Loucy (cell line): ENCODE results near the gene FMN2.

Source experiments
- H2AFZ ChIP-seq: fragments of 200-600 bp; sonication (generic); 2 replicates; pipeline ENCODE4 v1.6.0; 2016; ENCODE audit warnings: antibody characterized with exemption, mild to moderate bottlenecking, low read length, moderate library complexity
- H3F3A ChIP-seq: fragments of 200-600 bp; 2 replicates; pipeline ENCODE4 v1.6.0; 2016; ENCODE audit warnings: antibody characterized with exemption, low read depth, mild to moderate bottlenecking
- H3K27me3 ChIP-seq: fragments of 200-600 bp; sonication (generic); 2 replicates; pipeline ENCODE4 v1.6.1; 2014; ENCODE audit warnings: low read length, mild to moderate bottlenecking; ENCODE audit not compliant: insufficient read depth, poor library complexity, severe bottlenecking
- H3K36me3 ChIP-seq: fragments of 200-600 bp; sonication (generic); 2 replicates; pipeline ENCODE4 v1.6.1; 2016; ENCODE audit warnings: low read length; ENCODE audit not compliant: insufficient read depth
- H3K4me1 ChIP-seq: fragments of 200-600 bp; sonication (generic); 2 replicates; pipeline ENCODE4 v1.5.1; 2014; ENCODE audit warnings: low read length, mild to moderate bottlenecking; ENCODE audit not compliant: insufficient read depth, poor library complexity, severe bottlenecking
- H3K4me2 ChIP-seq: fragments of 200-600 bp; sonication (generic); 2 replicates; pipeline ENCODE4 v1.6.0; 2014; ENCODE audit warnings: antibody characterized with exemption, low read length, low read depth, mild to moderate bottlenecking; ENCODE audit not compliant: poor library complexity, severe bottlenecking
- H3K4me3 ChIP-seq: fragments of 200-600 bp; sonication (generic); 2 replicates; pipeline ENCODE4 v1.5.1; 2014; ENCODE audit warnings: low read length, mild to moderate bottlenecking, mixed read lengths; ENCODE audit not compliant: poor library complexity, severe bottlenecking
- H3K79me2 ChIP-seq: fragments of 200-600 bp; sonication (generic); 2 replicates; pipeline ENCODE4 v1.6.1; 2014; ENCODE audit warnings: low read length; ENCODE audit not compliant: insufficient read depth
- H3K9ac ChIP-seq: fragments of 200-600 bp; sonication (generic); 2 replicates; pipeline ENCODE4 v1.6.0; 2014; ENCODE audit warnings: mild to moderate bottlenecking, low read depth, low read length, moderate library complexity; ENCODE audit not compliant: poor library complexity, severe bottlenecking
- H3K9me2 ChIP-seq: fragments of 200-600 bp; sonication (generic); replicated peaks from 2 replicates; pipeline ENCODE4 v1.6.1; 2016; ENCODE audit warnings: low read depth, low read length, mixed read lengths
- H3K9me3 ChIP-seq: fragments of 200-600 bp; sonication (generic); 2 replicates; pipeline ENCODE4 v1.6.1; 2014; ENCODE audit warnings: mild to moderate bottlenecking, antibody characterized with exemption, low read length, low read depth; ENCODE audit not compliant: insufficient read depth
- H4K20me1 ChIP-seq: fragments of 200-600 bp; sonication (generic); 2 replicates; pipeline ENCODE4 v1.6.0; 2014; ENCODE audit warnings: antibody characterized with exemption, low read length, mild to moderate bottlenecking; ENCODE audit not compliant: insufficient read depth, poor library complexity, severe bottlenecking
- EZH2phosphoT487 ChIP-seq: fragments of 200-600 bp; IDR thresholded peaks from 2 replicates; pipeline ENCODE4 v1.6.1; 2018; ENCODE audit warnings: antibody characterized with exemption, mild to moderate bottlenecking, moderate library complexity, borderline replicate concordance
- TF ChIP-seq, protein P1 (sequence below): fragments of 200-600 bp; sonication (generic); conservative IDR thresholded peaks from 2 replicates; pipeline ENCODE4 v1.5.1; 2014; ENCODE audit warnings: mild to moderate bottlenecking, antibody characterized with exemption, low read length

FMN2 gene

DNA sequence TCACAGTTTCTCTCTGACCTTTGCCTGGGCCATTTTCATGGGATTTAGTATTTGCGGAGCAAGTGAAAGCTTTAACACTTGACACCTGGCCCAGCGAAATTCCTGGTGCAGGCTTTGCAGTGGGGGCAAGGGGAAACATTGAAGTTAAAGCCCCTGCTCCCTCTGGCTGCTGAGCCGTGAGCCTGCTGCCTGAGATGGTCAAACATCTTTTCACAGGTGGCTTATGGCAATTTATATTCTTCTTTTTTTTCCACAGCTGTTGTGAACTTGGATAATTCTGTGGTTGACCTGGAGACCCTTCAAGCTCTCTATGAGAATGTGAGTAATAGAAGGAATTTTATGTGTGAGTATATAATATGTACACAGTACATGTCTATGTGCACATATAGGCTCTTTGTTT, 202.9 kb downstream of the FMN2 start:
- Histone ChIP-seq H3K79me2 (no peaks in the 10 kb centered on the region), H3K4me1 (no peaks in the 10 kb centered on the region), H3K36me3 (no peaks in the 10 kb centered on the region), H3F3A (no peaks in the 10 kb centered on the region), H4K20me1 (no peaks in the 10 kb centered on the region), H3K9me3 (no peaks in the 10 kb centered on the region), H3K4me3 (no peak overlapping the region), H3K27me3 (no peaks in the 10 kb centered on the region), H3K4me2 (no peak overlapping the region), H3K9ac (no peak overlapping the region), H3K9me2 (no peaks in the 10 kb centered on the region), H2AFZ (no peak overlapping the region)
- no peak for TF ChIP-seq EZH2phosphoT487
- TF ChIP-seq, protein P1, sequence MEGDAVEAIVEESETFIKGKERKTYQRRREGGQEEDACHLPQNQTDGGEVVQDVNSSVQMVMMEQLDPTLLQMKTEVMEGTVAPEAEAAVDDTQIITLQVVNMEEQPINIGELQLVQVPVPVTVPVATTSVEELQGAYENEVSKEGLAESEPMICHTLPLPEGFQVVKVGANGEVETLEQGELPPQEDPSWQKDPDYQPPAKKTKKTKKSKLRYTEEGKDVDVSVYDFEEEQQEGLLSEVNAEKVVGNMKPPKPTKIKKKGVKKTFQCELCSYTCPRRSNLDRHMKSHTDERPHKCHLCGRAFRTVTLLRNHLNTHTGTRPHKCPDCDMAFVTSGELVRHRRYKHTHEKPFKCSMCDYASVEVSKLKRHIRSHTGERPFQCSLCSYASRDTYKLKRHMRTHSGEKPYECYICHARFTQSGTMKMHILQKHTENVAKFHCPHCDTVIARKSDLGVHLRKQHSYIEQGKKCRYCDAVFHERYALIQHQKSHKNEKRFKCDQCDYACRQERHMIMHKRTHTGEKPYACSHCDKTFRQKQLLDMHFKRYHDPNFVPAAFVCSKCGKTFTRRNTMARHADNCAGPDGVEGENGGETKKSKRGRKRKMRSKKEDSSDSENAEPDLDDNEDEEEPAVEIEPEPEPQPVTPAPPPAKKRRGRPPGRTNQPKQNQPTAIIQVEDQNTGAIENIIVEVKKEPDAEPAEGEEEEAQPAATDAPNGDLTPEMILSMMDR, result no peak

DNA sequence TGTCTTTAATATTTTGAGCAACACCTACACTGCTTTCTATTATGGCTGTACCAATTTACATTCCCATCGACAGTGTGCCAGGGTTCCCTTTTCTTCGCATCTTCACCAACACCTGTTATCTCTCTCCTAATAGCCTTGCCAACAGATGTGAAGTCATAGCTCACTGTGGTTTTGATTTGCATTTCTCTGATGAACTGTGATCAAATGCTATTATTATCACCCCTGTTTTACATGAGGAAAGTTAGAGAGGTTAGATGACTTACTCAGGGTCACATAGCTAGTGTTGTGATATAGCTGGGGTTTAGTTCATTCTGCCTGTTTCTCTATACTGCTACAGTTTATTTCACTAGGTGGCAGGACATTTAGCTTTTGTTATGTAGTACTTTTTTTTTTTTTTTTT, 204.1 kb downstream of the FMN2 start:
- no peaks in the 10 kb centered on the region for H4K20me1 ChIP-seq
- no peaks in the 10 kb centered on the region for H3K4me1 ChIP-seq
- TF ChIP-seq, protein P1, result no peak
- TF ChIP-seq EZH2phosphoT487, result no peak
- no peaks in the 10 kb centered on the region for H3F3A ChIP-seq
- no peaks in the 10 kb centered on the region for H3K36me3 ChIP-seq
- no peaks in the 10 kb centered on the region for H3K9me3 ChIP-seq
- H3K79me2 ChIP-seq, result no peaks in the 10 kb centered on the region
- no peak overlapping the region for H3K4me2 ChIP-seq
- no peak overlapping the region for H3K9ac ChIP-seq
- H2AFZ ChIP-seq, result no peak overlapping the region
- H3K4me3 ChIP-seq, result no peak overlapping the region
- H3K9me2 ChIP-seq, result no peaks in the 10 kb centered on the region
- no peaks in the 10 kb centered on the region for H3K27me3 ChIP-seq

DNA sequence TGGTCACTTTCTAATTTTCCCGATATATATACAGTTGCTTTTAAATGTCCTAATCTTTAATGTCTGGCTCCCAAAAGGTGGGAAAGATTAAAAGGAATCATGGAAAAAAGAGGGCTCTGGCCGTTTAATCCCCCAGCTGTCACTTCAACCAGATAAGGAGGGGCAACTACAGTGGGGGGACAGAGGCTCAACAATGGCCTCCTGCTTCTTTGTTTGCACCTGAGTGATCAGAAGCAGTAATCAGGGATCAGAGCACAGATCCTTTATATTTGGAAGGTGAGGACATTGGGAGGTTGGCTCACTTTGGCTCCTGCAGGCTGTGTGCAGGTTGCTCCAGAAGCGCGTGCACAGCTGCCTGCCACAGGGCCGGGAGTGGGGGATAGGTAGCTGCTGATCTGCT, 212.8 kb downstream of the FMN2 start:
- H3K9me3 ChIP-seq, result no peaks in the 10 kb centered on the region; the same call in 1 of the 2 replicates
- TF ChIP-seq, protein P1, result no peak
- TF ChIP-seq EZH2phosphoT487, result no peak
- no peaks in the 10 kb centered on the region for H3F3A ChIP-seq
- H3K4me1 ChIP-seq, result no peaks in the 10 kb centered on the region
- H3K36me3 ChIP-seq, result no peaks in the 10 kb centered on the region
- H3K4me2 ChIP-seq, result no peak overlapping the region
- no peaks in the 10 kb centered on the region for H4K20me1 ChIP-seq
- H2AFZ ChIP-seq, result no peak overlapping the region
- H3K27me3 ChIP-seq, result no peaks in the 10 kb centered on the region
- H3K9me2 ChIP-seq, result no peaks in the 10 kb centered on the region
- H3K79me2 ChIP-seq, result no peaks in the 10 kb centered on the region
- H3K9ac ChIP-seq, result no peak overlapping the region
- no peak overlapping the region for H3K4me3 ChIP-seq
